Cardiac muscle cell (in vitro differentiated cells and primary cell): ENCODE results near the gene GRIN2C. TPM values are rescaled to one million over a fixed set of nuclear protein-coding genes. Genes with fewer than 3 reads are reported as not detected.

Experiments
- DNase-seq, 2 donors: peaks; one replicate each; pipeline versions ENCODE4 v3.0.0 to v3.0.0-alpha.2; 2010 to 2017; ENCODE audit warnings: low read depth in 1 of 2, low spot score in 1 of 2
- H3K27ac ChIP-seq: fragments of 200-600 bp; sonication (generic); 2 replicates; pipeline ENCODE4 v1.5.1; 2016
- H3K27me3 ChIP-seq: fragments of 200-600 bp; sonication (generic); 2 replicates; pipeline ENCODE4 v1.6.0; 2016; ENCODE audit warnings: control low read depth
- H3K36me3 ChIP-seq: fragments of 200-600 bp; sonication (generic); 2 replicates; pipeline ENCODE4 v1.5.1; 2016; ENCODE audit warnings: control low read depth
- H3K4me1 ChIP-seq: fragments of 200-600 bp; sonication (generic); 2 replicates; pipeline ENCODE4 v1.8.1; 2017; ENCODE audit warnings: low read depth, mild to moderate bottlenecking, mixed run types
- H3K4me3 ChIP-seq: fragments of 200-600 bp; sonication (generic); 2 replicates; pipeline ENCODE4 v1.5.1; 2016; ENCODE audit warnings: mild to moderate bottlenecking
- H3K9me3 ChIP-seq: fragments of 200-600 bp; sonication (generic); 2 replicates; pipeline ENCODE4 v1.5.1; 2017; ENCODE audit warnings: low read depth, mild to moderate bottlenecking, control low read depth
- polyA plus RNA-seq: library from polyadenylated mRNA; unstranded; fragments of >200 nt; fragmentation: Nextera tagmentation; extraction: Ambion mirVana; gene quantifications from 2 replicates; pipeline ENCODE4 v1.2.1, GENCODE V29; 2016
- total RNA-seq: library from RNA; depleted of rRNA; stranded (reverse); fragments of >200 nt; gene quantifications from 2 replicates; pipeline ENCODE4 v1.2.3, GENCODE V29; 2016
- TF ChIP-seq, protein P1 (sequence below): IDR thresholded peaks from 2 replicates; pipeline ENCODE4 v1.5.1; 2012; ENCODE audit warnings: low read depth, mild to moderate bottlenecking, low read length

GRIN2C gene
- total and polyA plus RNA-seq, 2 experiments from 2014 or later: 0.71 to 6.1 TPM

- H3K4me3 ChIP-seq: no peak overlapping the region
- H3K27me3 ChIP-seq: no peaks in the 10 kb centered on the region
- no peak for DNase-seq
- no peaks in the 10 kb centered on the region for H3K9me3 ChIP-seq
- TF ChIP-seq, protein P1, sequence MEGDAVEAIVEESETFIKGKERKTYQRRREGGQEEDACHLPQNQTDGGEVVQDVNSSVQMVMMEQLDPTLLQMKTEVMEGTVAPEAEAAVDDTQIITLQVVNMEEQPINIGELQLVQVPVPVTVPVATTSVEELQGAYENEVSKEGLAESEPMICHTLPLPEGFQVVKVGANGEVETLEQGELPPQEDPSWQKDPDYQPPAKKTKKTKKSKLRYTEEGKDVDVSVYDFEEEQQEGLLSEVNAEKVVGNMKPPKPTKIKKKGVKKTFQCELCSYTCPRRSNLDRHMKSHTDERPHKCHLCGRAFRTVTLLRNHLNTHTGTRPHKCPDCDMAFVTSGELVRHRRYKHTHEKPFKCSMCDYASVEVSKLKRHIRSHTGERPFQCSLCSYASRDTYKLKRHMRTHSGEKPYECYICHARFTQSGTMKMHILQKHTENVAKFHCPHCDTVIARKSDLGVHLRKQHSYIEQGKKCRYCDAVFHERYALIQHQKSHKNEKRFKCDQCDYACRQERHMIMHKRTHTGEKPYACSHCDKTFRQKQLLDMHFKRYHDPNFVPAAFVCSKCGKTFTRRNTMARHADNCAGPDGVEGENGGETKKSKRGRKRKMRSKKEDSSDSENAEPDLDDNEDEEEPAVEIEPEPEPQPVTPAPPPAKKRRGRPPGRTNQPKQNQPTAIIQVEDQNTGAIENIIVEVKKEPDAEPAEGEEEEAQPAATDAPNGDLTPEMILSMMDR: no peak
- H3K4me1 ChIP-seq: peaks cover 25% of the 10 kb centered on the region
- H3K27ac ChIP-seq: no peak overlapping the region
- no peaks in the 10 kb centered on the region for H3K36me3 ChIP-seq
Measured at GRCh38 chr17:74822335-74822938, 37.2 kb downstream of the GRIN2C start.

- TF ChIP-seq, protein P1: no peak
- DNase-seq: no peak
- no peaks in the 10 kb centered on the region for H3K36me3 ChIP-seq
- no peaks in the 10 kb centered on the region for H3K9me3 ChIP-seq
- H3K27me3 ChIP-seq: no peaks in the 10 kb centered on the region
- peaks cover 31% of the 10 kb centered on the region for H3K4me1 ChIP-seq
- no peak overlapping the region for H3K27ac ChIP-seq
- no peak overlapping the region for H3K4me3 ChIP-seq
Measured at GRCh38 chr17:74821655-74822334, 37.9 kb downstream of the GRIN2C start.

DNA sequence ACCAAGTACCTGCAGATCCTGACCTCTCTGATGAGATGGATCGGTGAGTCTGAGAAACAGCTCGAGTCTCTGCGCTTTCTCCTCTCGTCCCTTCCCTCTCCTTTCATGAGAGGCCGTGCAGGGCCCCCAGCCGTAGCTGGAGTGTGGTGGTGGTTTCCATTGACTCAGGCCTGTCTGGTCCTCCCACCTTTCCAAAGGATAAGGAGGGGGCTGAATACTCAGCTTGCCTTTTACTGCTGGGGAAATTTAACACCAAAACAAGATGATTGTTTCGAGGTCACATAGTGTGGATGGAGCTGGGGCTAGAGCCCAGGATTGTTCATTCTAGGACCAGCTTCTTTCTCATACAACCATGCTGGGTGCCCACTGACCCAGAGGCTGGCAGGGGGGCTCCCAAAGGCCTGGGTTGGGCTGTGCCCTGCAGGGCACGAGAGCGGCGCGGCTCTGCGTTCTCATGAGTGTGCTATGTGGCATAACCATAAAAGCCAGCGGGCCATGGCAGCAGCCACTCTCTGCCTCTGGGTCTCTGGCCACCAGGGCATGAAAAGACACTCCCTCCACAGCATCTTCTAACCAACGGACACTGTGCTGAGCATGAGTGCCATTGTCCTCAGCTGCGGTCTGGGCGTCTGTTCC is 39.8 kb downstream of the GRIN2C start:
- Histone ChIP-seq H3K4me3 (no peak overlapping the region), H3K4me1 (peaks cover 47% of the 10 kb centered on the region), H3K9me3 (no peaks in the 10 kb centered on the region), H3K27ac (no peak overlapping the region), H3K27me3 (no peaks in the 10 kb centered on the region), H3K36me3 (no peaks in the 10 kb centered on the region)
- no peak for DNase-seq
- TF ChIP-seq, protein P1: no peak

GRCh38 chr17:74818291-74818938 is 41.3 kb downstream of the GRIN2C start:
- DNase-seq: no peak
- no peak overlapping the region for H3K27ac ChIP-seq
- no peak overlapping the region for H3K4me3 ChIP-seq

More at GRCh38 chr17:74818291-74818938, 41.3 kb downstream of the GRIN2C start:
- Histone ChIP-seq H3K4me1 (peaks cover 62% of the 10 kb centered on the region), H3K36me3 (no peaks in the 10 kb centered on the region), H3K27me3 (no peaks in the 10 kb centered on the region), H3K9me3 (no peaks in the 10 kb centered on the region)
- TF ChIP-seq, protein P1: no peak
